MCF 10A (cell line): ENCODE data around the gene FAM13A. TPM values are rescaled to one million over a fixed set of nuclear protein-coding genes. Genes with fewer than 3 reads are reported as not detected.
A peak's percentile ranks its signal among the peaks of the same experiment; 100 is the strongest.

ENCODE experiments used
- BruUV-seq: library from RNA; stranded (reverse); fragments of 400-500 nt; replicated peaks from 2 replicates; lab custom pipeline; 2021; lab: Mats Ljungman, UMichigan
- CTCF ChIA-PET: fragments of 300-600 bp; sonication (Branson Sonifier 250); formaldehyde crosslinking; extraction: SDS; loops from one replicate; lab custom pipeline; 2021; ENCODE audit warnings: antibody characterized with exemption, inconsistent platforms; lab: Yijun Ruan, JAX
- POLR2A ChIA-PET: fragments of 300-600, 350-650 bp; sonication (Branson Sonifier 250); formaldehyde crosslinking; extraction: SDS; loops from one replicate; lab custom pipeline; 2020; ENCODE audit warnings: antibody characterized with exemption, inconsistent platforms; lab: Yijun Ruan, JAX
- DNase-seq: peaks from one replicate; pipeline ENCODE4 v3.0.0-alpha.2; 2018; ENCODE audit not compliant: unreplicated experiment
- H3K27ac Mint-ChIP-seq: one replicate; pipeline ENCODE4 v1.8.0; 2022; ENCODE audit warnings: mild to moderate bottlenecking, low read depth, mixed read lengths; ENCODE audit not compliant: unreplicated experiment
- H3K27me3 Mint-ChIP-seq: one replicate; pipeline ENCODE4 v1.8.0; 2022; ENCODE audit warnings: mixed read lengths; ENCODE audit not compliant: insufficient read depth, unreplicated experiment
- H3K36me3 Mint-ChIP-seq: one replicate; pipeline ENCODE4 v1.8.0; 2022; ENCODE audit warnings: mild to moderate bottlenecking, moderate library complexity, mixed read lengths; ENCODE audit not compliant: insufficient read depth, unreplicated experiment
- H3K4me1 Mint-ChIP-seq: one replicate; pipeline ENCODE4 v1.8.0; 2022; ENCODE audit warnings: mixed read lengths; ENCODE audit not compliant: insufficient read depth, unreplicated experiment
- H3K4me3 Mint-ChIP-seq: one replicate; pipeline ENCODE4 v1.8.0; 2022; ENCODE audit warnings: mild to moderate bottlenecking, moderate library complexity, mixed read lengths; ENCODE audit not compliant: unreplicated experiment
- H3K9me3 Mint-ChIP-seq: one replicate; pipeline ENCODE4 v1.8.0; 2022; ENCODE audit warnings: mixed read lengths; ENCODE audit not compliant: unreplicated experiment
- CTCF ChIP-seq: fragments of 200-600 bp; IDR thresholded peaks from one replicate; pipeline ENCODE4 v1.8.0; 2022; ENCODE audit warnings: antibody characterized with exemption, mild to moderate bottlenecking; ENCODE audit not compliant: unreplicated experiment
- intact Hi-C: fragments of 100-400 bp; cut with micrococcal nuclease; formaldehyde crosslinking; loops from 2 replicates; pipeline ENCODE4 v1.14.1; 2022
- total RNA-seq: library from RNA; stranded (reverse); gene quantifications from 2 replicates; pipeline ENCODE4 v1.2.3, GENCODE V29; 2022

The FAM13A gene
- total RNA-seq, 1 experiment from 2014 or later, result 11.1 TPM

DNA sequence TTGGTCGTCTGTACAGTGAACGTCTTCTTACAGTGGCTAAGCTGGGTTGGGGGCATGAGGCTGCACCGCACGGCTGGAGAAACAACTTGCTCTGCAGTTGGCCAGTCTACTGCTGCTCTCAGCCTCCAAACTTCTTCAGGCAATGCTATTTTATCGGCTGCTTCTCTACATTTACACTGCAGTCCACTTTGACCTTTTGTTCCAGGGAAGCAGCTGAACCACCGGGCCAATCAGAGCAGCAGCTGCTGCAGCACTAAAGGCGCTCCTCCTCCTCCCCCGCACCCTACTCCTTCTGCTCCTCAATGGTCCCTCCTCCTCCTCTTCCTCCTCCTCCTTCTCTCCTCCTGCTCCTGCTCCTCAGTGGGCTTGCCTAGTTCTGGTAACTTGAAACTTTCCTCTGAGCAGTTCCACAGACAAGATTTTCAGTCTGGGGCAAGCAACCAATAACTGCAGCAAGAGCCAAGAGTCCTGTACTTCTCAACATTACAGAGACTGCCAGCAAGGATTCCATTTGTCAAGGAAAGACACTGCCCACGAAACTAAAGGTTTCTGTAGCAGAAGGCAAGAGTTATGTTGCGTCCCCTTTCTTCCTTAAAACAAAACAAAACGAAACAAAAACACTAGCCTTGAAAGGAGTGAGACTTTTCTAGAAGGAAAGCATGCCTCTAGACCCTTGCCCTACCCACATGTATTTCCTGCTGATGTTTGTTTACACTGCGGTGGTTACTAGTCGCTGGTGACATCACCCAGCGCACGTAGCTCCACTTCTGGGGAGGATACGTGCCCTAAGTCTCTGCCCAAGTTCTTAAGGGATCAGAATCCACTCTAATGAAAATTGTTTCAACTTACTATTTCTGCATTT lies 233.7 kb downstream of the FAM13A start:
- DNase-seq, result peak; percentile 86
- TF ChIP-seq CTCF, result no peak
- intact Hi-C loops, result loop anchor here (1.0 kb wide), 3 partner anchors 115 to 201 kb away; no protein-coding TSS in a partner anchor
- ChIA-PET POLR2A (interaction anchor here (0.6 to 1.7 kb wide), 15 partner anchors 9 to 288 kb away, joined by 3 to 14 read pairs (median 4); partner anchors contain the start of genes FAM13A and TIGD2), CTCF (interaction anchor here (1.2 kb wide), 1 partner anchor 200 kb away, joined by 3 read pairs; no protein-coding TSS in a partner anchor)
- H3K4me3 Mint-ChIP-seq, result peak overlapping the region; percentile 81
- no peaks in the 10 kb centered on the region for H3K9me3 Mint-ChIP-seq
- H3K36me3 Mint-ChIP-seq, result no peaks in the 10 kb centered on the region
- H3K4me1 Mint-ChIP-seq, result peaks cover 31% of the 10 kb centered on the region
- no peaks in the 10 kb centered on the region for H3K27me3 Mint-ChIP-seq
- peak overlapping the region; percentile 98 for H3K27ac Mint-ChIP-seq
- no TSS peak for BruUV-seq

- Mint-ChIP-seq H3K27ac (peak overlapping the region; percentile 98), H3K4me3 (peak overlapping the region; percentile 81), H3K27me3 (no peaks in the 10 kb centered on the region), H3K36me3 (no peaks in the 10 kb centered on the region), H3K9me3 (no peaks in the 10 kb centered on the region), H3K4me1 (peaks cover 31% of the 10 kb centered on the region)
- ChIA-PET CTCF (interaction anchor here (14.0 kb wide), 1 partner anchor 199 kb away, joined by 255 read pairs; no protein-coding TSS in a partner anchor), POLR2A (interaction anchor here (0.6 to 2.1 kb wide), 9 partner anchors 9 to 302 kb away, joined by 3 to 16 read pairs (median 3); partner anchors contain the start of gene FAM13A)
- no TSS peak for BruUV-seq
- no peak for TF ChIP-seq CTCF
- intact Hi-C loops, result no loop called here
- no peak for DNase-seq
These were observed 234.8 kb downstream of the FAM13A start for GRCh38 chr4:88822034-88822789.

GRCh38 chr4:88821522-88821921 lies 235.5 kb downstream of the FAM13A start:
- DNase-seq, result no peak
- no TSS peak for BruUV-seq
- ChIA-PET CTCF (interaction anchor here (14.0 kb wide), 1 partner anchor 200 kb away, joined by 255 read pairs; no protein-coding TSS in a partner anchor), POLR2A (interaction anchor here (0.6 to 2.1 kb wide), 9 partner anchors 9 to 302 kb away, joined by 3 to 16 read pairs (median 3); partner anchors contain the start of gene FAM13A)
- Mint-ChIP-seq H3K4me3 (no peak overlapping the region), H3K36me3 (no peaks in the 10 kb centered on the region), H3K27ac (no peak overlapping the region), H3K27me3 (no peaks in the 10 kb centered on the region), H3K9me3 (no peaks in the 10 kb centered on the region), H3K4me1 (peaks cover 31% of the 10 kb centered on the region)
- intact Hi-C loops, result no loop called here
- no peak for TF ChIP-seq CTCF
